HG03439 (cell line): Measurements from ENCODE around the gene ZNF511.

ENCODE experiments used
- ATAC-seq: cut with Tn5 transposase; IDR thresholded peaks from one replicate; pipeline ENCODE4 v1.9.1; 2021; ENCODE audit warnings: mild to moderate bottlenecking, moderate library complexity; ENCODE audit not compliant: unreplicated experiment

Gene ZNF511

GRCh38 chr10:133274751-133275683 lies 33.7 kb upstream of the ZNF511 start:
- peak; percentile 49 for ATAC-seq

DNA sequence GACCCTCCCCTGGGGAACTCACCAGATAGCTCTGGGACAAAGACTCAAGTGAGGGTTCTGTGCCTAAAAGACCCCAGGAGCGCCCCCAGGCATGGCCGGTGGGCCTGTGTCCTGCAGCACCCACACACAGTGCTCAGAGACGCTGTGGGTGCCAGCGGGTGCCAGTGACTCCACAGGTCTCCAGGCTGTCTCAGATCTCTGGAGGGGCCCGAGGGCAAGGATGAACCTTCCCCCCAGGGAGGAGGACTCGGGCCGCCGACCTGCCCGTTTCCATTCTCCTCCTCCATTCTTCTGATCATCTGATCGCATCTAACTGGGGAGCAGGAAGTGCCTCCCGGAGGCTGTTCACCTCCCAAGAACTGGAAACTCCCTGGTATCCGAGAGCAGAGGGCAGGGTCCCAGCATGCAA lies 33.0 kb upstream of the ZNF511 start:
- ATAC-seq = peak; percentile 42

DNA sequence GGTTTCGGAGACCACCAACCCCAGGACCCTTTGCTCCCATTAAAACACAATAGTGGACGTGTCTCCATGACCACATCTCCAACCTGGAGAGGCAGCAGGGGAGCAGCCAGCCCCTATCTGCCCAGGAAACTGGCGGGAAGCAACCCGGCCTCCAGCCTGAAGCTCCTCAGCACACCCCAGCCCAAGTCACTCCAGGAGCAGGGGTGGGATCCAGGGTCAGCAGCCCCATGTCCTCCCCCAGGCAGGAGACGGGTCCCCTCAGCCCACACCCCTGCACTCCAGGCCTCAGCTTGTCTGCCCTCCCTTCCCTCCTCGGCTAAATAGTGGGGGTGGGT lies 32.6 kb upstream of the ZNF511 start:
- peak; percentile 2 for ATAC-seq

DNA sequence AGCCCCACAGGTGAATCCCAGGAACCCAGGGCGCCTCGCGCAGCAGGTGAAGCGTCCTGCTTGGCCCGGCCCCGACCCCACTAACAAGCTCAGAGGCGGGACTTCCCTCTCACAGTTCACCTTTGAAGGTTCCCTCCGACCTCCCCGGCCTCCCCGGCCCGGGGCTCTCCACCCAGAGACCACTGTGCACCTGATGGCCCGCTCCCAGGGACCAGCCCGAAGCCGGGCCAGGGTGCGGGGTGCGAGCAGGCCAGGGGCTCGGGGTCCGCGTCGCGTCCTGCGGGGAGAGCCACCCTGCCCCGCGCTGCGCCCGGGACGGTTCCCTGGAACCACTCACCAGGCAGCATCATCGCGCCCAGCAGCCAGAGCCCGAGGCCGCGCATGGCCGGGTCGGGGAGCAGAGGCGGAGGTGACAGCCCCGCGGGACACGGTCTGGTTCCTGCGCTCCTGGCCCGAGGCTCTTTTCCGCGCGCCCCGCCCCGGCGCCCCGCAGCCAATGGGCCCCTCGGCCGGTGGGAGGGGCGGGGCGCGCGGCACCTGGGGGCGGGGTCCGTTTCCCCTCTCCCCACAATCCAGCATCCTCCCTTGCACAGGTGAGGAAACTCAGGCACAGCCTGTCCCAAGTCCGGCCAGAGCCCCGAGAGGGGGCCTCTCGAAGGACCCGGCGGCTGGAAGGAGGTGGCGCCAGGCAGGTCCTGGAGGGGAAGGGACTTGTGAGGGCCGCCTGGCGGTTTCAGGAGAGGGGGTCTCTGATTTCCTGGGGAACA lies 32.1 kb upstream of the ZNF511 start, which contains the start of gene ADAM8:
Gene ADAM8, minus strand, starts transcription at position 434 of the 767 bp plus-strand sequence. Its CDS starts 51 bp downstream, at position 383.
- peak; percentile 45 for ATAC-seq

- ATAC-seq = no peak
Observed at GRCh38 chr10:133277277-133277992, 31.3 kb upstream of the ZNF511 start.

DNA sequence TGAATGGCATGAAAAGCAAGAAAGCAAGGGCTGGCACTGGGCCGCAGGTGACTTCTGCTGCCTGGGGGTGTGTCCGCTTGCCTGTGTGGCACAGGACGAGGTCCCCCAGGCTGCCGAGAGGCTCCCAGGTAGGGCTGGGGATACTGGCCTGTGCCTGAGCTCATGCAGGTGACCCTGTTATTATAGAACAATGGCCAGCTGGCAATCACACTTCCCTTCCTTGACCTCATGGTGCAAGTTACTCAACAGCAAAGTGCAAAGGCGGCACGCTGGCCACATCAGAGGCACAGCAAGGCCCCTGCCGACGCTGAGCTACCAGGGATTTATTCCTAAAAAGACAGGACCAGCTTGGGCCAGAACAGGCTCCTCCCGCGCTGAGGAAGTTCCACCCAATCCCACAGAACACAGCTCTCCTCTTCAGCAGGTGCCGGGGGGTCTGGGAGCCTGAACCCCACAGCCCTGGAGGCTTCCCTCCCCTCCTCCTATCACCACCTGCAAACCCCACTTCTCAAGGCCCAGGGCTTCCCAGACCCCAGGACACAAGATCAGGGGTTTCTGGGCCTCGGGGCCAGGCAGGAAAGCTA lies 30.6 kb upstream of the ZNF511 start:
- no peak for ATAC-seq

DNA sequence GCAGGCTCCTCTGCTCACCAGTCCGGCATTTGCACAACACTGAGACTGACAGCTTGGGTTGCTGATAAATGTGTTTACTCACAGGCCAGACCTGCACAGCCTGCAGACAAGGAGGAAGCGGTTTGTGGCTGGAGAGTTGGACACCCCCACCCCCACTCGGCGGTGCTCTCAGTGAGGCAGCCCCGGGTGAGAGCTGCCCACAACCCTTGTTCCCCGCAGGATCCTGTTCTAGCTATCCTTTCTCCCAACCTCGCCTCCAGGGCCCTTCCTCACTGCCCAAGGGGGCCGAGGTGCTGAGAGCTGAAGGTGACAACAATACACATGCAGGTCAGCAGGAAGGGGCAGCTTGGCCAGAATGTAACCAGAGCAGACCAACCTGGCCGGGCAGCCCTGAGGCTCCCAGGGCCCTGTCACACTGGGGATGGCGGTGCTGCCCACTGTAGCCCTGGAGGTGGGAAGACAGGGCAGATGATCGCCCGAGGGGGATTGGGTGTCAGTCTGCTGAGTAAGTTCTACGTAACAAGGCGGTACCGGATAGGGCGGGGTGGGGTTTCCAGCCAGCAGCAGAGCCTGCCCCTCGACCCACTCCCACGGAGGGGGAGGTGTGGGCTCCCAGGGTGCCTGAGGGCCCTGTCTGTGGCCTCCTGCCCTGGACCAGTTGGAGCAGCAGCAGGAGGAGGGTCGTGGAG lies 30.0 kb upstream of the ZNF511 start:
- ATAC-seq = no peak

GRCh38 chr10:133279326-133280226 lies 29.1 kb upstream of the ZNF511 start:
- no peak for ATAC-seq

DNA sequence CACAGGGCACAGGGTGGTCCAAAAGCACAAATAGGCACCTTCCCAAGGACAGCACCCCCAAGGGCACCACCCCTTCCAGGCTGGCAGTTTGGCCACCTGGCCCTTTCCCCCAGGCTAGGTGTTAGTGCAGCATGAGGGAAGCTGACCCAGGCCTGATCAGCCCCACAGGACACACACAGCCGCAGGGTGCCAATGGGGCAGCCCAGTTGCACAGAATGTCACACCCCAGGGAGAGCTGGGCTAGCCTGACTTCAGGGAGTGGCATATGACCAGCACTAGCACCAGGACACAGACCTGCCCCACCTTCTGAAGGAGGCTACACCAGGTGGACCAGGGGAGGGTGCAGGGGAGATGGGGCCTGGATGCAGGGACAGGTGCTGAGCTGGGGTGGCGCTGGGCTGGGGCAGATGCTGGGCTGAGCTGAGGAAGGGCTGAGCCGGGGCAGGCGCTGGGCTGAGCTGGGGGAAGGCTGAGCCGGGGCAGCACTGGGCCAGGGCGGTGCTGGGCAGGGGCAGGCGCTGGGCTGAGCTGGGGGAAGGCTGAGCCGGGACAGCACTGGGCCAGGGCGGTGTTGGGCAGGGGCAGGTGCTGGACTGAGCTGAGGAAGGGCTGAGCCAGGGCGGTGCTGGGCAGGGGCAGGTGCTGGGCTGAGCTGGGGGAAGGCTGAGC lies 28.2 kb upstream of the ZNF511 start:
- no peak for ATAC-seq

DNA sequence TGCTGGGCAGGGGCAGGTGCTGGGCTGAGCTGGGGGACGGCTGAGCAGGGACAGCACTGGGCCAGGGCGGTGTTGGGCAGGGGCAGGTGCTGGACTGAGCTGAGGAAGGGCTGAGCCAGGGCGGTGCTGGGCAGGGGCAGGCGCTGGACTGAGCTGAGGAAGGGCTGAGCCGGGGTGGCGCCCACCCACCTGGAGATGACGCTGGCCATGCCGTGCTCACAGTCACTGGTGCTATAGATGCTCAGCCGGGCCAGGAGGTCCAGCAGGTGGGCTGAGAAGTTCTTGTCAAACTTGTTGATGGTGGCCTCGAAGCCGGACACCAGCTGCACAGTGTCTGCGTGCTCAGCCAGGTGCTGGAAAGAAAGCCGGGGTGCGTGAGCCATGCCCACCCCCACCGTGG lies 27.6 kb upstream of the ZNF511 start:
- no peak for ATAC-seq

GRCh38 chr10:133281628-133282372 lies 26.9 kb upstream of the ZNF511 start:
- no peak for ATAC-seq

- no peak for ATAC-seq
Observed at GRCh38 chr10:133282846-133283390, 25.8 kb upstream of the ZNF511 start.

DNA sequence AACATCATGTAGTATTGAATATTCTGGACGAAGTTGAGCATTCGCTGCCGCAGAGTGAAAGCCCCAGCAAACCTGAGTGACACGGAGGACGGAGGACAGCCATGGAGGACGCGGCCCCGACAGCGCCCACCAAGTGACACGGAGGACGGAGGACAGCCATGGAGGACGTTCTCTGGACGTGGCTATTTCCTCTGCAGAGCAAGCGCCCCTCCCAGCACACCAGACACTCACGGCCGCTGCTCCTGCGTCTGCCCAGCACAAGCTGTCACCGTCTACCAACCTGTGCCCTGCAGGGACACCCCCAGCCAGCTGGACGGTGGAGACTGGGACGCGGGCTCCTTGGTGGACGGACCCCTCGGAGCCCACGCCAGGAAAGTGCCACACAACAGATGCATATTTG lies 24.8 kb upstream of the ZNF511 start:
- ATAC-seq = no peak

- ATAC-seq = no peak
Observed at GRCh38 chr10:133285217-133285616, 23.5 kb upstream of the ZNF511 start.

DNA sequence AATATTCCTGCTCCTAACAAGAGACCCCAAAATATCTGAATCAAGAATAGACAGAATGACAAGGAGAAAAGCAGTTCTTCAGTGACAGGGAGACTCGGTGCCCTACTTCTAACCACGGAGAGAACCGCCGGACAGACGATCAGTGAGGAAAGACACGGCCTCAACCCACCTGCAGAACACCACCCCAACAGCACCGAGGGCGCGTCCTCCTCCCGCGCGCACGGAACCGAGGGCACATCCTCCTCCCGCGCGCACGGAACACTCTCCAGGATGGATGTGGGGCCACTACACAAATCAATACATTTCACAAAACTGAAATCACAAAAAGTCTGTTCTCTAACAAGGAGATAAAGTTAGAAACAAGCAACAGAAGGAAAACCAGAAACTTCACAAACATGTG lies 22.3 kb upstream of the ZNF511 start:
- ATAC-seq = no peak

- ATAC-seq = no peak
Observed at GRCh38 chr10:133287832-133288500, 20.7 kb upstream of the ZNF511 start.

DNA sequence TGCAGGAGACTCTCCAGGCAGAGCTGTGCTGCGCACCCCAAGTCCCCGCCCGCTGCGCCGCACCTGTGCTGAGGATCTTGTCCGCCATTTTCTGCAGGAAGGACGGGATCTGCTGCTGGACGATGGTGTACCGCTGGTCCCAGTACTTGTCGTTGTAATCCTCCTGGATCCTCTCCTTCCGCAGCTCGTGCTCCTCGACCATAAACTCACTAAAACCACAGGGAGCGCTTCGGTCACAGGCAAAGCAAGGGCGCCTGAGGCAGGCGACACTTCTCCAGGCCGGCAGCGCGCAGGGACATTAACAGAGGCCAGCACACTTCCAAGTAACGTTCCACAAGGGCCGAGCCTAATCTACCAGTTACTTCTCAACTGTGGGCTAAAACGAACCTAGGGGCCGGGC lies 19.0 kb upstream of the ZNF511 start:
- no peak for ATAC-seq
